Muscle of arm (tissue), 14 donors: ENCODE results near the gene DTX3L. TPM values are rescaled to one million over a fixed set of nuclear protein-coding genes. Genes with fewer than 3 reads are reported as not detected.

Source experiments
- DNase-seq: peaks from one replicate; pipeline ENCODE4 v3.0.0-alpha.2; 2013
- long read RNA-seq, 11 donors: transcript quantifications; one replicate each; lab custom pipeline, GENCODE V29; 2026
- polyA plus RNA-seq, 12 donors: library from polyadenylated mRNA; unstranded; fragments of 120-200 nt; gene quantifications; one replicate each; pipeline ENCODE4 v1.2.1, GENCODE V29; 2013; ENCODE audit not compliant: insufficient read length in 12 of 12

The DTX3L gene
- polyA plus RNA-seq = 10 to 100 TPM in 4 of 12 donors, 1 to 10 TPM in 7, not detected in 1; 7.3 to 12.0 (median 9.1) TPM
- long read RNA-seq, donor 1, full-length matches to known transcripts = 2 of 2 reads
- long read RNA-seq, donor 1, partial matches to known transcripts = 0 of 2 reads
- long read RNA-seq, donor 1, other reads (novel, unspliced or antisense) = 0 of 2 reads
- long read RNA-seq, donor 2, full-length matches to known transcripts = 3 of 3 reads
- long read RNA-seq, donor 2, partial matches to known transcripts = 0 of 3 reads
- long read RNA-seq, donor 2, other reads (novel, unspliced or antisense) = 0 of 3 reads
- long read RNA-seq, donor 3, full-length matches to known transcripts = 1 of 1 reads
- long read RNA-seq, donor 3, partial matches to known transcripts = 0 of 1 reads
- long read RNA-seq, donor 3, other reads (novel, unspliced or antisense) = 0 of 1 reads
- long read RNA-seq, donor 4 = 0 reads
- long read RNA-seq, donor 5 = 0 reads
- long read RNA-seq, donor 6 = 0 reads
- long read RNA-seq, donor 7, full-length matches to known transcripts = 2 of 2 reads
- long read RNA-seq, donor 7, partial matches to known transcripts = 0 of 2 reads
- long read RNA-seq, donor 7, other reads (novel, unspliced or antisense) = 0 of 2 reads
- long read RNA-seq, donor 8 = 0 reads
- long read RNA-seq, donor 9, full-length matches to known transcripts = 2 of 2 reads
- long read RNA-seq, donor 9, partial matches to known transcripts = 0 of 2 reads
- long read RNA-seq, donor 9, other reads (novel, unspliced or antisense) = 0 of 2 reads
- long read RNA-seq, donor 10 = 0 reads
- long read RNA-seq, donor 11, full-length matches to known transcripts = 1 of 1 reads
- long read RNA-seq, donor 11, partial matches to known transcripts = 0 of 1 reads
- long read RNA-seq, donor 11, other reads (novel, unspliced or antisense) = 0 of 1 reads

DNA sequence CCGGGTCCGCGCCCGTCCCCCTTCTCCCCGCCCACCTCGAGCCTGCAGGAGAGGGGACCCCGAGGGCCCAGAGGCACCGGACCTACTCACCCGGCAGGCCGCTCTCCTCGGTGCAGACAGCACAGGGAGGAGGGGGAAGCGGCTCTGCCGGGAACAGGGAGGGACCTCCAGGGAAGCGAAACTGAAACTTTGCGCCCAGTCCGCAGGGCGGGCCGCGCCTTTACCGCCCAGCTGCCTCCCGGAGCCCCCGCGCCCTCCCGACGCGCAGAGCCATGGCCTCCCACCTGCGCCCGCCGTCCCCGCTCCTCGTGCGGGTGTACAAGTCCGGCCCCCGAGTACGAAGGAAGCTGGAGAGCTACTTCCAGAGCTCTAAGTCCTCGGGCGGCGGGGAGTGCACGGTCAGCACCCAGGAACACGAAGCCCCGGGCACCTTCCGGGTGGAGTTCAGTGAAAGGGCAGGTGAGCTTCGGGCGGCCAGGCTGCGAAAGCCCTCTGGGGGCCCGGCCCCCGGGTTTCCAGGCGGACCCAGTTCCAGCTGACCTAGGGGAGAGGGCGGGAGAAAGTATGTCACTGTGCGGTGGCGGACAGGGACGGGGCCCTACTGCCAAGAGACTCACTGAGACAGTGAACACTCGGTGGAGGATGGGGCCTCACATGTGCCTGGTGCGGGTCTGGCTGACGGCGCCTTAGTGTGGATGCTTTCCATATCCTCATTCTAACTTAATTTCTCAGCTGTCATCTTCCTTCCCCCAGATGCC, at the start of gene DTX3L, which contains the start of gene PARP9:
Gene DTX3L (plus strand): TSS at position 184 of the 758 bp plus-strand sequence. CDS start 89 bp downstream, at position 273.
Gene PARP9 (minus strand): TSS at position 146 of the 758 bp plus-strand sequence. CDS start 4,680 bp downstream, outside the sequence.
- peak; percentile 79 for DNase-seq

DNA sequence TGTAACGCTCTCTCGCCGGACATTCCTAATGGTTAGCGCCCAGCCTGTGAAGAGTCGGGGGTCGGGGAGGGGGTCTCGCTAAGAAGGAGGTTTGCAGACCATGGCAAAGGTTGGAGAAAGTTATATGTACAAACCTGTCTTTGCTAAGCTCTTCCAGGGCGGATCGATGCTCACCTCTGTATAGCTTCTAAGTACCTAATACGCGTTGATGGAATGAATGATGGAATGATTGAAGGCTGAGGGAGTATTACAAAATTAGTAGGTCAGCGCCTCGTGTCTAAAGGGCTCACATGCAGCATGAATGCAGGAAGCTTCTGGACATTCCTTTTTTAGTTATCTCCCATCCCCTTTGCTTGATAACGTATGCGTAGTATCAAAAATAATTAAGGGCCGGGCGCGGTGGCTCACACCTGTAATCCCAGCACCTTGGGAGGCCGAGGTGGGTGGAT, 49.1 kb upstream of the DTX3L start:
- DNase-seq = no peak

DNA sequence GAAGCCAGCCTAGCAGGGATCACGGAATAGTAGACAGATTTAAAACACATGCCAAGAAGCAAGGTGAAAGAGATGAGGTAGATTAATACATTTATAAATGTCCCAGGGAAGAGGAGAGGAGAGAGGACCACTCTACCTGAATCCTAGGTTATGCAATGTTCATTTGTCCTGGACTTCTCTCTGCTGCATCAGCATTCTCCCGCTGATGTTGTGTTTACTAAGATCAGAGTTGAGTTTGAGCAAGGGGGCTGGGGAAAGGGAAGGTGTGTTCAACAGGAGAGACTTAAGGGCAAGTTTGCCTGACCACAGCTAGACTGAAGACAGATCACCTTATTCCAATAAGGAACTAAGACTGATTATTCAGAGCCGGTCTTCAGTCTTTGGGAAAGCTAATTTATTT, 48.3 kb upstream of the DTX3L start:
- DNase-seq = no peak

DNA sequence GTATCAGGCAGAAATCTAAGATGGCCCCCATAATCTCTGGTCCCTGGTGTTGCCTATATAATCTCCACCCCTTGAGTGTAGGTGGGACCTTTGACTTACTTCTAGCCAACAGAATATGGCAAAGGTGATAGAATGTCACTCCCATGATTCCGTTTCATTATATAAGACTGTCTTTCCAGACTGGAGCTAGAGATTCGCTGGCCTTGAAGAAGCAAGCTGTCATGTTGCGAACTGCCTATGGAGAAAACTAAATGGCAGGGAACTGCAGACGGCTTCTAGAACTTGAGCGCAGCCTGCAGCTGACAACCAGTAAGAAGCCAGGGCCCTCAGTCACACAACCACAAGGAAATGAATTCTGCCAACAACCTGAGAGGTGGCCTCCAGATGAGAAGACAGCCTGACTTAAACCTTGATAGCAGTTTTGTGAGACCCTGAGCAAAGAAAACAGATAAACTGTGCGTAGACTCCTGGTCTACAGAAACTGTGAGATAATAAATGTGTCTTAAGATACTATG, 47.2 kb upstream of the DTX3L start:
- no peak for DNase-seq

DNA sequence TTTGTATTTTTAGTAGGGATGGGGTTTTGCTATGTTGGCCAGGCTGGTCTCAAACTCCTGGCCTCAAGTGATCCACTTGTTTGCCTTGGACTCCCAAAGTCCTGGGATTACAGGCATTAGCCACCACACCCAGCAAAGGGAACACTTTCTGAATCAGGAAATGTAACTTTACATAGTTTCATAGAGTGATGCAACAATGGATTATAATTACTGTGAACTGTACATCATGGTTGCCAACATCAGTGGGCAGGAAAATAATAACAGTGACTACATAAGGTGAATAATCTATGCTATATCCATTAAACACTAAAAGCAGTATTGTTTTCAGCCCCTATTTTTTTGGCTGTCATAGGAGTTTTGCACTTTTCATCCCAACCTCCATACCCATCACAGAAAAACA, 44.4 kb upstream of the DTX3L start:
- DNase-seq = no peak

DNA sequence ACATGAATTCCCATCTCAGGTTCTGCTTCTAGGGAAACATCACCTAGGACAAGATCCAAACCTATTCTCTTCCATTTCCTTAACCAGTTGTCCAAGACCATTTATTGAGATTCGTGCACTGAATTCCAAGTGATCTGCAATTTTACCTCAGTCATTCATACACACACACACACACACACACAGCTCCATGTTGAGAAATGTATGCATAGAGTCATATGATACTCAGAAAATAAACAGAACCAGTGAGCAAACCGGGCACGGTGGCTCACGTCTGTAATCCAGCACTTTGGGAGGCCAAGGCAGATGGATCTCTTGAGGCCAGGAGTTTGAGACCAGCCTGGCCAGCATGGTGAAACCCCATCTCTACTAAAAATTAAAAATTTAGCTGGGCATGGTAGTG, 43.3 kb upstream of the DTX3L start:
- no peak for DNase-seq

DNA sequence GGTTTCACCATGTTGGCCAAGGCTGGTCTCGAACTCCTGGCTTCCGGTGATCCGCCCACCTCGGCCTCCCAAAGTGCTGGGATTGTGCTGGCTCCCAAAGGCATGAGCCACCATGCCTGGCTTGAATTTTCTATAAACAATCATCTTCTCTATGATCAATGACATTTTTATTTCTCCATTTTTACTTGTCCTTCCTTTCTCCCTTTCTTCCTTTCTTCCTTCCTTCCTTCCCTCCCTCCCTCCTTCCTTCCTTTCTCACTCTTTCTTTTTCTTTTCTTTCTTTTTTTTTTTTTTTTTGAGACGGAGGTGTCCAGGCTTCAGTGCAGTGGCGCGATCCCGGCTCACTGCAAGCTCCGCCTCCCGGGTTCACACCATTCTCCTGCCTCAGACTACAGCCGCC, 40.8 kb upstream of the DTX3L start:
- DNase-seq = no peak

DNA sequence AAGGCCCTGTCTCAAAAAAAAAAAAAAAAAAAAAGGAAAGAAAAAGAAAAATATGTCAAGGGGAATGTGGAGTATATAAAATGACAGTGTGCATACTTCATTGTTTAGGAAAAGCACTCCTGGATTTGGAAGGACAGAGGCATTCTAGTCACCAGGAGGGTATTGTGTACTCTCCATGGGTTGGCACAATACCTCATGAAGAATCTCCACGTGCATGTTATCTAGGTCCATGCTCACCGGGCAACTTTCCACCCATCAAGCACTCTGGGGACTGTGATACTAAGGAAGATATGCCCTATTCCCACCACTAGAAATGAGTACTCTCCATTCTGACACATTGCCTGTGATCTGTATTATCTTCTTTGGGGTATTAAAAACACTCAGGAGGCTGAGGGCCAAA, 34.0 kb upstream of the DTX3L start:
- DNase-seq = no peak

DNA sequence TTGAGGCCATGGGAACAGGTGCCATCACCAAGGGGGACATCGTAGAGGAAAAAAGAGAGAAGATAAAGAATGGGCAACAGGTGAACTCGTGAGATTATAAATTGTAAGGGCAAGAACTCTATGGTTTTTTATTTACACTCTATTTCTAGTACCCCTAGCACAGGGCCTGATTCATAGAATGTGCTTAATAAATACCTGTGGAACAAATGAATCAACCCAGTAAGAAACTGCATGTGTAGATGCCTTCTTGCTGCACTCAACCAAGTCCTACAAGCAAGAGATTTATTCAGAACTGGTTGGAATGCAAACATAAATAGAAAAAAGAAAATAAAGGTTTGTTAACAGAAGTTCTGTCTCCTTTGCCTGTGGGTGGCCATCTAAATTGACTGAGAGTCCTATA, 30.7 kb upstream of the DTX3L start:
- no peak for DNase-seq

DNA sequence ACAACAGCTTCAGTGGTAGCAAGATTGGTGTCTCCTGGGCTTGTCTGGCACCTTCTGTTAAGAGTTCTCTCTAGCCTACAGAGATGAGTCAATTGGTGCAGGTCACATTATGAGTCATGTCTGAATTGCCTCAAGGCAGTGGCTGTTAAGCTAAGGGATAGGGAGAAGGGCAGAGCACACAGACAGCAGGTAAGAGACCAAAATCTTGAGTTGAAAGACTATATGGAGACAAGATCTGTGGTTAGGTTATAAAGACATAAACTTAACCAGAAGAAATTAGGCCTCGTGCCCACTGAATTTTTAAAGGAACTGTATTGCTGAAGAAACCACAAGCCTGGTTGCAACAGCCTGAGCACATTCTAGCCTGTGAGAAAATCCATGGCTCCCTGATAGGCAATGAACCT, 30.2 kb upstream of the DTX3L start:
- DNase-seq = no peak

DNA sequence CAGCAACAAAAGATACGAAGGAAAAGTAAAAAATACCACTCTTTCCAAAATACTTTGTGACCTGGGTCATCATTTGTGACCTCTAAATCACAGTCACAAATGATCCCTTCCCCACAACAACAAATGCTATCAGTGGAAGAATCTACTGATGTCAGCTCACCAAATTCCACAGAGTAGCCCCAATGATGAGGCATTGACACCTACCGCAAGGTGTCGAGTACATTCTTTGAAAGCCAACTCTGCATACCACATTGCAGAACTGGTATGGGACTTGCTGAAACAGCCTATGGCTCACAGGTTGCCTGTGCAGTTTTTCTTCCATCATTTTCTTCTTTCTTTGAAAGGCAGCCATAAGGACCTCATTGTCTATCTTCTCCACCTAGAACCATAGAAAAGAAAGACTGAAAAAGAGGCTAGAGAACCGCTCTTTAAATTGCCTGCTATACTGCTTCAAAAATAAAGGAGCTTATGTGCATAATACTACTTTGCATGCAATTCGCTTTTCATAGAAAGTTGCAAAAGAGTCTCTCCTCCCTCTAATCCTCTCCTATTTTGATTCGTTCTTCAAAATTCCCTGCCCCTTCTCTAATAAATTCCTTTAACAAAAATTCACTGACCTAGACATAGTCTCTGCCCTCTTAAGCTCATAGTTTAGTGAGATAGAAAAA, 28.0 kb upstream of the DTX3L start:
- no peak for DNase-seq

DNA sequence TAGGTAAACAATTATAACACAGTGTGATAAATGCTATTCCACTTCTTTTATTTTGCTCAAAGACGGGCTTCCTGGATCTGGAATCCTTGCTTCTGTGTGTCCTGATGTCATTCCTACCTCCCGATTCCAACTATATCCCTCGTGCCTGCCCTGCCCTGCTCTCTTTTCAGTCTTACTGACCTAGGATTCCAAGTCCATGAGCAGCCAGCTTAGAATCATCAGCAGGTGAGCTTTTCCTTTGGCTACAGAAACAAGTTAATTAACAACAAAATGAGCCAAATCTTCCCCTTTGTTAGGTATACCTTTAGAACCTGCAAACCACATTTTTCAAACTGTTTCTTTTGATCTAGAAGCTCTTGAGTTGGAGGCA, 27.5 kb upstream of the DTX3L start:
- no peak for DNase-seq

DNA sequence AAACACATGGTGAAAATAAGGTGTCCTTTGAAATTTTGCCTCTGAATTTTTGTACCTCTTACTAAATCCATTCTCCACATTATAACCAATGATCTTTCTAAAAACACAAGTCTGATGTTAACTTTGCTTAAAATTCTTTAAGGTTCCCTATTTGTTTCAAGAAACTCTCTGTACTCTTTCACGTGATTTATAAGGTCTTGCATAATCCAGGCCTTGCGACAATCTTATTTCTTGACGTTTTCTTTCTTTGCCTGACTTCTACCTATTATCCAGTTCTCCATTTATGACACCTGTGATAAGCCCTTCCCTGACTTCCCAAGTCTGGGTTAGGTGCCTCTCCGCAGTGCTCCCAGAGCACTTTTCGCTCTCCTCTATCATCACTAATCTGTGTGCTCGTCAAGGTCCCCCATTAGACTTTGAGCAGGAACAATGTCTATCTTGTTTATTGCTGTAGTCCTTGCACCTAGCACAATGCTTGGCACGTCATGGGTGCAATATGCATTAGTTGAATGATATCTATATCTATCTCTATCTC, 25.1 kb upstream of the DTX3L start:
- no peak for DNase-seq

DNA sequence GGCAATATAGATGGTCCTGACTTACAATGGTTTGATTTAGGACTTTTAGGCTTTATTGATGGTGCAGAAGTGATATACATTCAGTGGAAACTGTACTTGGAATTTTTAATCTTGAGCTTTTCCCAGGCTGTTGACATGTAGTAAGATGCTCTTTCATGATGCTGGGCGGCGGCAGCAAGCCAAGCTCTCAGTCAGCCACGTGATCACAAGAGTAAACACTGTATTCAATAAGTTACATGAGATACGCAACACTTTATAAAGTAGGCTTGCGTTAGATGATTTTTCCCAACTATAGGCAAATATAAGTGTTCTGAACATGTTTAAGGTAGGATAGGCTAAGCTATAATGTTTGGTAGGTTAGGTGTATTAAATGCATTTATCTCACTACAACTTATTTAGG, 18.0 kb upstream of the DTX3L start:
- no peak for DNase-seq

DNA sequence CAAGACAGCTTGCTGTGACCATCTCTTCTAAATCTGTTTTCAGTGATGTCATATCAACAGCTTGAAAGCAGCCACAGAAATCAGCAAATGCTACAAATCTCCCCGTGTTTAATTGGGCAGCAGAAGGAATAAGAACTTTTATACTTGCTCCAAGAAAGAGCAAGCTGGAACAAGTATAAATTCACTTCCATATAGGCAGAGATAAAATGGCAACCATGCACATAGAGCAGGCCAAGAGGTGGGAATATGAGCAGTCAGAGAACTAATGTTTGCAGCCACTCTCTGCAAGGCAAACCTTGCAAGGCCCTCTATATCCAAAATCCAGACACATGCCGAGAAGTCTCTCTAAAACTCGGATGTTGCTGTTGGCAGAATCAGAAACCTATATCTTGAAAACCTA, 16.1 kb upstream of the DTX3L start:
- DNase-seq = no peak

DNA sequence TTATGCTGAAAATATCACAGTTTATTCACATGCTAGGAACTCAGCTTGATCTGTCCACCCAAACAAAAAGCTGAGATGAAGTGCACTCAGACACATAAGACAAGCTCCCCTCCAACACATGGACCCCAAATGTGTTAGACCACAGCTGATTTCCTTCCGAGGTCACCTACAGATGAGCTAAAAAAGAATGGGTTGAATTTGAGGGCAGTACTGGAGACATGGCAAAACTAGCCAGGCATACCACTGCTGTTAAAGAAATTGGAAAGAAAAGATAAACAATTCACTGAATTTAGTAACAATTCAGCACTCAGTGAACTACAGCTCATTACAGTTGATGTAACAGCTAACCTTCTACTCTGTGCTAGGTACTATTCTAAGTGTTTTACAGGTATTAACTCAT, 15.5 kb upstream of the DTX3L start:
- no peak for DNase-seq

DNA sequence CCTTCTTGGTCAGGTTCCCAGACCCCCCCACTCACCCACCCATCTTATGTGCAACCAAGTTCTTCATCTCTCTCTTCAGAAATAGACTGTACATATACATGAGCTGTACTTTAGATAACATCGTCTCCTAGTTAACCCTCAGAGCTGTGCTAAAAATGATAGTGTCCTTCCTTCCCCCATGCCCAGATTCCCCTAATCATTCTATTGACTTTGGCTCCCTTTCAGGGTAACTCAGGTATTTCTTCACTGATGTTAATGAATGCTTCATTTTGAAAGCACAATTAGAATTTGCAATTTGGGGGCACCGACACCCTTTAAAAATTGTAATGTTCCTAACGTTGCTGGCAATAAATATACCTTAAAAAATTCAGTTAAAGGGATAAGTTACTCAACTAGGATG, 11.0 kb upstream of the DTX3L start:
- DNase-seq = no peak

DNA sequence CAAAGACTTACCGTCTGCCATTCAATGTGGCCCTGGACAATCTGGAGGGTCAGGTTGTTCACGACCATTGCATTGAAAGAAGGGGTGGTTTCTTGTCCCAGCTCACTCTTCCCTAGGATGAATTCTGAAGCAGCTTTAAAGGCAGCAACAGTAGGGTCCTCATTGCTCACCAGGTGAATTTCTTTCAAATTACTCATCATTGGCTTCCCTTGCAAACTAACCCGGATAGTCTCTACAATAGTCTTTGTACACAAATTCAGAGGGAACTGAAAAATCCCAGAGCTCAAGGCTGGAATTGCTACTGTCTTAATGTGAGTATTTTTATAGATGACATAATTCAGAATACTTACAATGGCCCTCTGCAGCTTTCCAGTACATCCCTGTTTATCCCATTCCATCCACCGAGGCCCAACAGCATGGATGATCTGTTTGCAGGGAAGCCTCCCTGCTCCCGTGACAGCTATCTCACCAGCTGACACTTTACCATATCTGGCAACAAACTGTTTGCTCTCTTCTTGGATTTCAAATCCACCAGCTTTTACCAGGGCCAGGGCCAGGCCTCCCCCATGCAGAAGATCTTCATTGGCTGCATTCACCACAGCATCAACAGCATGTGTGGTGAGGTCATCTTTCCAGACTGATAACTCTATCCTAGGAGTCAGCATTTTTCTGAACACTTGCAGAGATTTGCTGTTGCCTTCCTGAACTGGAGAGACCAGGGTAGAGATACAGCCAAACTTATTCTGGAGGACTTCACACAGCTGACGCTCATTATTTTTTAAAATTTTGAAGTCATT, 8.7 kb upstream of the DTX3L start:
- no peak for DNase-seq

DNA sequence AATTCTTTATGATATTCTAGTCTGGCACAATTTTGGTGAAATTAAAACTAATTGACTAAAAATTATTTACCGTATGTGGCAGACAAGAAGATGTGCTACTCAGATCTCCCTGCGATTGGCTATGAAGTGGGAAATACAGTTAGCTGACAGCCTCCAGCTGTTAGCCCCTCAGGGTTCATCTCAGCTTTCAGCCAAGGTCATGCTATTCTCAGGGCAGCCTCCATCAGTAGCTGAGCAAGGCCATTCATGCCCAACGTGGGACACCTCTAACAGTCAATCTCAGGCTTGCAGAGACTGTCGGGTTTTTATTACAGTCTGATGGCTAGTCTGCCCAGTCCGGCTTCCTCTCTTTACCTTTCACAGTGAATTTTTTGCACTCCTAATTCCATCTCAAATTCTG, 6.8 kb upstream of the DTX3L start:
- no peak for DNase-seq

DNA sequence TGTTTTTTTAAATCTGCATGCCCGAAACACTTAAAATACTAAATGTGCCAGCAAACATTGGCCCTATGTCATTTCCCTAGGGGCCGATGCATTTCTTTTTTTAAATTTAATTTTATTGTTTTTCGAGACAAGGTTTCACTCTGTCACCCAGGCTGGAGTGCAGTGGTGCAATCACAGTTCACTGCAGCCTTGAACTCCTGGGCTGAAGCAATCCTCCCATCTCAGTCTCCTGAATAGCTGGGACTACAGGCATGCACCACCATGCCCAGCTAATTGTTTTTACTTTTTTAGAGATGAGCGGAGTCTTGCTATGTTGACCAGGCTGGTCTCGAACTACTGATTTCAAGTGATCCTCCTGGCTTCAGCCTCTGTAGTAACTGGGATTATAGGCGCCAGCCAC, 5.5 kb upstream of the DTX3L start:
- DNase-seq = no peak
